Fibroblast of villous mesenchyme (primary cell): Measurements from ENCODE around the gene DCAF6. TPM values are rescaled to one million over a fixed set of nuclear protein-coding genes. Genes with fewer than 3 reads are reported as not detected.

Experiments
- DNase-seq: peaks from one replicate; pipeline ENCODE4 v3.0.0-alpha.2; 2010; ENCODE audit warnings: low read depth
- H3K4me3 ChIP-seq: 2 replicates; pipeline ENCODE4 v1.5.1; 2011; ENCODE audit warnings: low read depth, mild to moderate bottlenecking, low read length
- total RNA-seq: library from RNA; depleted of rRNA; stranded (reverse); fragments of >200 nt; gene quantifications from 2 replicates; pipeline ENCODE4 v1.2.3, GENCODE V29; 2012
- TF ChIP-seq, protein P1 (sequence below): IDR thresholded peaks from 2 replicates; pipeline ENCODE4 v1.5.1; 2012; ENCODE audit warnings: low read depth, mild to moderate bottlenecking, low read length; ENCODE audit not compliant: insufficient read depth

The DCAF6 gene
- total RNA-seq, 1 donor, result 73.4 TPM

DNA sequence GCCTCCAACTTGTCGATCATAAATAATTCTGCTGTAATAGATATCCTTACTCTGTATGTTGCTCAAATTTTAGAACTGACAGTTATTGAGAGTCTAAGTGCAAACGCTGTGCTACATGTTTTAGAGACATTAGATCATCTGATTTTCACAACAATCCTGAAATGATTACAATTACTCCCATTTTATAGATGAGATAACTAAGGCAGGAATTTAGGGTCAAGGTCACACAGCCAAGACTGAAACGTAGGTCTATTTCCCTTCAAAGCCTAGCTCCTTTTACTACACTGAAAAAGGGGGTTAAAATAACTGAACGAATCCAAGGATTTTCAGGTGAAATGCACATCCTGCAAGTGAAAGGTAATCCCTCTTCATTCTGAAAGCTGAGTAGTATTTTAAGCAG, 2.7 kb upstream of the DCAF6 start:
- no peak for DNase-seq
- no peak overlapping the region for H3K4me3 ChIP-seq
- TF ChIP-seq, protein P1, sequence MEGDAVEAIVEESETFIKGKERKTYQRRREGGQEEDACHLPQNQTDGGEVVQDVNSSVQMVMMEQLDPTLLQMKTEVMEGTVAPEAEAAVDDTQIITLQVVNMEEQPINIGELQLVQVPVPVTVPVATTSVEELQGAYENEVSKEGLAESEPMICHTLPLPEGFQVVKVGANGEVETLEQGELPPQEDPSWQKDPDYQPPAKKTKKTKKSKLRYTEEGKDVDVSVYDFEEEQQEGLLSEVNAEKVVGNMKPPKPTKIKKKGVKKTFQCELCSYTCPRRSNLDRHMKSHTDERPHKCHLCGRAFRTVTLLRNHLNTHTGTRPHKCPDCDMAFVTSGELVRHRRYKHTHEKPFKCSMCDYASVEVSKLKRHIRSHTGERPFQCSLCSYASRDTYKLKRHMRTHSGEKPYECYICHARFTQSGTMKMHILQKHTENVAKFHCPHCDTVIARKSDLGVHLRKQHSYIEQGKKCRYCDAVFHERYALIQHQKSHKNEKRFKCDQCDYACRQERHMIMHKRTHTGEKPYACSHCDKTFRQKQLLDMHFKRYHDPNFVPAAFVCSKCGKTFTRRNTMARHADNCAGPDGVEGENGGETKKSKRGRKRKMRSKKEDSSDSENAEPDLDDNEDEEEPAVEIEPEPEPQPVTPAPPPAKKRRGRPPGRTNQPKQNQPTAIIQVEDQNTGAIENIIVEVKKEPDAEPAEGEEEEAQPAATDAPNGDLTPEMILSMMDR, result no peak

DNA sequence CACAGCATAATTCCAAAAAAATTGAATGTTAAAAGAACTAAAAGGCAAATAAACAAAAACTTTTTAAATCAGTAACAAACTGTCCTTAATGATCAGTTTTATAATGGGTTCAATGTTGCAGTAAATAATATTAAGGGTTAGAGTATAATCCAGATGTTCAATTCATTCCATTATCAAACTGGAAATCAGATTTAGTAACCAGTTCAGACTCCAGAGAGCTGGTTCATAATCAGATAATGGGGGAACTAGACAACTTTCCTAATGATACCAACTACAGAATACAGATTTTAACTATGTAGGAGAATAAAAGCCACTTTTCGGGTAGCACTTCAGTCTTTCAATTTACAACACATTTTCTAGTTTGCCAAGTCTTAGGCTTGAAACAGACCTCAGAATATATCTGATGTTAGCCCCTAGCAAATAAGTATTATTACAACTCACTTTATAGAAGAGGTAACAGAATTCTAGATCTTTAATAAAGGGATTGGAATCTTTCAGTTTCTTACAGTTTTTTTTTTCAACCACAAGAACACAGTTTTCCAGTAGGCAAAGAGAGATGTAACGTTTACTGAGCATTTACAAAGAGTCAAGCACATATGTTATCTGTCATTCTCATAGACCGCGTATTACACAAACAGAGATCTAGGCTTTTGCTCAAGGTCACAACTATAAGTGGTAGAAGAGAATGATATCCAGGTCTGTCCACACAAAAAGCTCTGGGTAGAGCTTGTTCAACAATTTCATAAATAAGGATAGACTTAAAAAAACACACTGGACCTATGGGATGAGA, 1.9 kb upstream of the DCAF6 start:
- peak; percentile 59 for DNase-seq
- TF ChIP-seq, protein P1, result no peak
- H3K4me3 ChIP-seq, result peak overlapping the region; percentile 78

DNA sequence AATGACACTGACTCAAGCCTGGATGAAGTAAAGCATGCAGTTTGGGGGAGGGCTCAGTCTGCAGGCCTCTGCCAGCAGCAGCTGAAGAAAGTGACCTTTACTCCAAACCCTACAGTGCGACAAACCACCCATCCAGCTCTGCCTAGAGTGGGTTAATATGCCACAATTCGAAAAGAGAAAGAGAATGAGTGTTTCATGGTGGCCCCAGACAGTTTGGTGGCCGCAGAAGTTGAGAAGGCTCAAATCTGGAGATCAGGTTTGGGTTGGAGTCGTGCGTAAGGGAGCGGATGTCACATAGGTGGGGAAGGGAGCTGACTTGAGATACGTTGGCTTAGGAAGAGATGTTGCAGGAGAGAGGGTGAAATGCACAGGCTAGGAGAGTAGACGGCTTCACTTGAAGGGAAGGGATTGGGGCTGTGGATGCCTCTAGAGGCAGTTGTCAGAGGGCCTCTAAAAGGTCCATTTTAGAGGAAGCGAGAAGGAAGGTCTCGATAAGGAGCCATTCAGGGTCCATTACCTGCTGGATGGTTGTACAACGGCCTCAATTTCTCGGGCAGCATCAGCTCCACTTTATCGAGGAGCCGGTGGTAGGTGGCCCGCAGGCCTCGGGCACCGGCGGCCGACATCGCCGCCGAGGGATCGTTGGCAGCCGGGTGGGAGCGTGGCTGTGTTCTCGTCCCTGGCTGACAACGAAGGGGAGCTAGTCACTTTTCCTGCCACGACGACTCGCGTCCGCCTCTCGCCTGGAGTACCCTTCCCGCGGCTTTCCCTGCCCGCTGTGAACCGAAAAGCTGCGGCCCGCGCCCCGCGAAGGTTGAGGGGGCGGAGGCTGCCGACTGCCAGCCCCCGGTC, 1.0 kb upstream of the DCAF6 start:
- DNase-seq, result peak; percentile 50
- H3K4me3 ChIP-seq, result peak overlapping the region; percentile 78

DNA sequence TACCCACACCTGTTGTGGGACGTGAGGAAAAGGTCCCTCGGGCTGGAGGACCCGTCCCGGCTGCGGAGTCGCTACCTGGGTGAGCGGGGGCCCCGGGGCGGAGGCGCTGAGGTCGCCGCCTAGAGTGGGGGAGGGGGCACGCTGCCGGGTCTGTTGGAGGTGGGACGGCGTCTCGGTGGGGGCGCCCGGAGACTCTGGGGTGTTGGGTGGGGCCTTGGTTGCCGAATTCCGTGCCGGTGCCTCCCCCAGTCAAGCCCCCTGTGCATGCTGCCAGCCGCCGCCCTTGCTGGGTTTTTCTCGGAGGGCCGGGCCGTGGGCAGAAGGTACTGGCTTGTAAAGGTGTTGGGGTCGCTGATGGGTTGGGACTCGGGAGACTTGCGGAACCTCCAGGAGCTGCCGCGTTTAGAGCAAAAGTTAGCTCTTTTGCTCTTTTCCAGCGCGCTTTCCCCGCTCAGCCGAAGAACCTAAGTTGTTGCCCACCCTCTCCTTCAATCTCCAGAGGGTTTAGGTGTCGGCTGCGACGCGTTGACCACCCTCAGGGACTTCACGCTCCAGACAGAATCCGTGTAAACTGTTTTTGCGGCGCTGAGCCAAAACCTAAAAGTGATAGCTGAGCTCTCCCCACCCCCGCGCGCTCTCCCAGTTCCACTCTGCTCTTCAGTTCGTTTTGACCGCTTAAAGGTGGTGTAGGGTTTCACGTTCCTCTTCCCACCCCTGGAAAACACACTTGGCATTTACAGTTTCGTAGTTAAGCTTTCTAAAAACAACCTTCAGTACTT, 636 bp downstream of the DCAF6 start, which contains the start of gene MPC2:
Gene MPC2, minus strand, starts transcription at position 143 of the 779 bp plus-strand sequence. CDS start 1,231 bp downstream, outside the sequence.
- DNase-seq, result peak; percentile 89
- peak within 1 kb of the TSS; percentile 78 for H3K4me3 ChIP-seq
- TF ChIP-seq, protein P1, result no peak

More for the DNA sequence above, 1.0 kb upstream of the DCAF6 start:
- TF ChIP-seq, protein P1, result no peak

DNA sequence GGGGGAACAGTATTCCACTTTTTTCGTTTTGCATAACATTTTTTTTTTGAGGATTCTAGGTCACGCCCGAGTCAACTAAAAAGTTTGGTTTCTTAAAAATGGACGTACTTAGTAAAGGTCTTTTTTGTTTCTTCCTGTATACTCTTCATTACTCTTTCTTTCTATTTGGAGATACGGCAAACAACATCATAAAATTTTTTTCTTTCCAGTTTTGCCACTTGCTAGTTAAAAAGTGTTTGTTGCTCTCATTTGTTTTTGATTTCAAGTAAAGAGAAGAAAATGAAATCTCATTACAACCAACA, 1.2 kb downstream of the DCAF6 start:
- TF ChIP-seq, protein P1, result no peak
- H3K4me3 ChIP-seq, result peak overlapping the region; percentile 78
- no peak for DNase-seq

DNA sequence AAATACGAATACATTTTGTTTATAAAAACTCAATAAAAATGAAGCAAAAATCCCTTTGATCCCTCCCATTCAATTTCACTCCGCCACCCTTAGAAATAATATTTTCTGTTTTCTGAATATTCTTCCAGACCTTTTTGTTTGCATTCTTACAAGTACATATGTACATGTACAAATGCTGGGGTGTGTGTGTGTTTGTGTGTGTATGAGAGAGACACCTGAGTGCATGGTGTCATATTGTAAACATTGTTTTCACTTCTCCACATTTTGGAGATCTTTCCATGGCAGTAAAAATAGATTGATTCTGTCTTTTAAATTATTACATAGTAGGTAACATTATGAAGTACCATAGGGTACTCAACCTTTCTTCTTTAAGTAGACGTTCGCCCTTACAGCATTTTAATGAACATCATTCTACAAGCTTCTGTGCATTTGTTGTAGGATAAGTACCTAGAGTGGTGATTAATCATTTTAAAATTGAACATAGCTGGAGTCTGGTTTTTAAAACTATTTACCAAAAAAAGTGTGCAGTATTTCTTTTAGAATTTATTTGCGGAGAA, 1.7 kb downstream of the DCAF6 start:
- TF ChIP-seq, protein P1, result no peak
- no peak for DNase-seq
- peak overlapping the region; percentile 78 for H3K4me3 ChIP-seq
